ENCODE data around the gene OR52H1.

OR52H1 gene

GRCh38 chr11:5531053-5531831, 17.1 kb downstream of the OR52H1 start:
- DNase-seq (ENCODE audit: low read depth): no peak

- DNase-seq (ENCODE audit: low read depth): no peak
Measured at GRCh38 chr11:5528495-5528894, 19.8 kb downstream of the OR52H1 start.

DNA sequence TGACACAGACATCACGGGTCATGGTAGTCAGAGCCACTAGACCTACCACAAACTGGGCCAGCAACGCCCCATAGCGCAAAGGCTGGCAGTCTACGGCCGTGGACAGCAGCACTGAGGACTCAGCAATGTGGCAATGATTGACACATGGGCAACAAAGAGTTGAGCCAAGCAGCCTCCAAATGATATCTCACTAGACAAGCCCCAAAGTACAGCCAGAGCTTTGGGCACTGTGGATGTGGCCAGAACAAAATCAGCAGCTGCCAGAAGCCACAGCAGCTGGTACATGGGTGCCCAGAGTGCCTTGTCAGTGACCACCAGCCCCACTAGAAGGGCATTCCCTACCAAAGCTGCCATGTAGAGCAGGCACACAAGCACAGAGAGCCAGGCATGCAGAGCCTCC, 20.6 kb downstream of the OR52H1 start:
- DNase-seq (ENCODE audit: low read depth): no peak

DNA sequence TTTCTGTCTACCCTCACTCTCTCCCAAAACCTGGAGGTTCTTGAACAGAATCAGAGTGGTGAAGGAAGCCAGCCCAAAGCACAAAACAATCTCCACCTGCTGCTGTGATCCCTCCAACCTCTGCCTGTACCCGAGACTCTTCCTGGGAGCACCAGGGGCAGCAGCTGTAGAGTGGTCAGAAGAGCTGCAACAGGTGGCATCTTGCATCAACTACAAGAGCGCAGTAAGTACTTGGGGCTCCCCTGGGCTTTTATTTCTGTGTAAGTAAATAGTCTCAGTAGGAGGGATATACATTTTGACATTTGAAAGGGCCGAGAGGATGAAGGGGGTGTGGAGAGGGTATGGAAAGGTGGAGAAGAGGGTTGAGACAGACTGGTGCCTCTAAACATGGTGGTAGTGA, 23.6 kb downstream of the OR52H1 start:
- DNase-seq (ENCODE audit: low read depth): no peak

- DNase-seq (ENCODE audit: low read depth): no peak
Measured at GRCh38 chr11:5522308-5522707, 26.0 kb downstream of the OR52H1 start.

DNA sequence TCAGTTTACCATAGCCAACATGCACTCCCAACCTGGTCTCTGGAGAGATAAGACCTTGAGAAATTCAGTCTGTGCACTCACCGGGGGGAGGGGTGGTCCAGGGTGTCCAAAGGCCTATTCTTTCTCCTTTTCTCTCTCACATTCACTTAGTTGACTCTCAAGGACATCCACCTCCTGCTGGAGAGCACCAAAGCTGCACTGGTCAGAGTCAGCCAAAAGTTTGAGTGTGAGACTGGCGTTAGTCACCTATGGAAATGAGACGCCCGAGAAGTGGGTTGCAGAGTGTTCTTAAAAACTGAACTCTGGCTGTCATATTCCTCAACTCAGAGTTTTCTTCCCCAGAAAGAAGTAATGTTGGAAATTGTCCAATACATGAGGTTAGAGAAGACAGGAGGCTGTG, 26.8 kb downstream of the OR52H1 start:
- no peak for DNase-seq (ENCODE audit: low read depth)

DNA sequence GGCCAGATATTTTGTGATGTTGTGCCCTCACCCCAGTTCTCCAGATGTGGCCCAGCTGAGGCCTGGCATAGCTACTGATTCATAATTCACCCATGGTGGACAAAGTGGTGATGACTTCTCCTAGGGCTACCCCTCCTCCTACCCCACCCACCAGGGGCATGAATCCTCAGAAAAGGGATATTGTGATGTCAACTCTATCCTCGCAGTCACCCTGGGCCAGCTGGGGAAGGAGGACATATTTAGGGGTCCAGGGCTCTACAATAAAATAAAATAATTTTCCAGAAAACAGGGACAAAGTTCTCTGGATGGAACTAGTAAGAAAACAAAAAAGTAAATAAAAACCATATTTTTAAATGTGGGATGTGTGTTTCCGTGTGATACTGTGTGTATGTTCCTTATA, 31.7 kb downstream of the OR52H1 start, which contains the start of gene UBQLNL:
Gene UBQLNL, minus strand, starts transcription at position 101 of the 400 bp plus-strand sequence. CDS start 258 bp downstream, outside the sequence.
- no peak for DNase-seq (ENCODE audit: low read depth)

DNA sequence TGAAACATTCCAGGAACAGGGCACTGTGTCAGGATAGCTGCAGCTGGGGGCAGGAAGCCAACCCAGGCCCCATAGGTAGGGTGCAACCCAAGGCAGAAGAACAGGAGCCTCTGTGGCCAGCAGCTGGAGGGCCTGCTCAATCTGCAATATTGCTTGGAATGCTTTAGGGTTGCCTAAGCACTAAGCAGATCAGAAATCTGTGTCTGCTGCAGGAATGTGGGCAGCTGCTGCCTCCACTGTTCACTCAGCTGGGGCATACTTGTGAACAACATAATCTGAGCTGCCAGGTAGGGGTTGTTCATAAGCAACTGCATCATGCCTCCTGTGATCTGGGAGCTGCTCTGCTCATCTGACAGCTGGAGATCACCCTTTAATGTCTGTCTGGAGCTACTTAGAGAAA, 33.5 kb downstream of the OR52H1 start:
- DNase-seq (ENCODE audit: low read depth): no peak

DNA sequence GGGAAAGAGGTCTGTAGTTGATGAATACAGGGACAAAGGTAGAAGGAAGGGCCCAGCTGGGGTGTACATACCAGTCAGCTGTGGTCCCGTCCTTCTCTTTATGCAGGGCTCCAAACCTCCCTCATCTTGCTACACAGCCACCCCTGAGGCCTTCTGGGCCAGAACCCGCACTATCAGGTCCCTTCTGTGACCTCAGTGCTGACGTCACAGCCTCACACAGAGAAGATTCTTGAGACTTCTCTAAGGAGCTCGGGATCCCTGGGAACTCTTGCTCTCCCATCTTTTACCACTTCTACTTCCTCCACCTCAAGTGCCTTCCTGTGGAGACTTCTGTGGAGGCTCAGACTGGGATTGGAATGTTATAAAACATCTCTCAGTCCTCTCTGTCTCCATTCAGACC, 38.5 kb downstream of the OR52H1 start, which contains the start of gene UBQLN3:
Gene UBQLN3, minus strand, starts transcription at position 155 of the 400 bp plus-strand sequence. CDS start 399 bp downstream, outside the sequence.
- DNase-seq (ENCODE audit: low read depth): no peak

DNA sequence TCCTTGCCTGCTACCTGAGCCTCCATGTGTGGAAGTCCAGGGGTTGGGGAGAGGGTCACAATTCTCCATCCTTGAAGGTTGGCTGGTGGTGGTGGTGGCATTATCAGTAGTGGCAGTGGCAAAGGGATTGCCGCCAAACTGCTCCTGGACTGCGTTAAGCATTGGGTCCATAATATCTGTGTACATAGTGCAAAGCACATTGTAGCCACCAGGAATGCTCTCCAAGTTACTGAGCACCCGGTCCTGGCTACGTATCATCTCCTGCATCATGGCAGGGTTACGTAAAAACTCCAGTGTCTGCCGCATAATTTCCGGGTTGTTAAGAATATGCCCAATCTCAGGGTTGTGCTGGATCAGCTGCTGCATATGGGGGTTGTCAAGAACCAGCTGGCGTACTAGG, 39.7 kb downstream of the OR52H1 start:
- DNase-seq (ENCODE audit: low read depth): no peak

- DNase-seq (ENCODE audit: low read depth): no peak
Measured at GRCh38 chr11:5507933-5508305, 40.4 kb downstream of the OR52H1 start.

DNA sequence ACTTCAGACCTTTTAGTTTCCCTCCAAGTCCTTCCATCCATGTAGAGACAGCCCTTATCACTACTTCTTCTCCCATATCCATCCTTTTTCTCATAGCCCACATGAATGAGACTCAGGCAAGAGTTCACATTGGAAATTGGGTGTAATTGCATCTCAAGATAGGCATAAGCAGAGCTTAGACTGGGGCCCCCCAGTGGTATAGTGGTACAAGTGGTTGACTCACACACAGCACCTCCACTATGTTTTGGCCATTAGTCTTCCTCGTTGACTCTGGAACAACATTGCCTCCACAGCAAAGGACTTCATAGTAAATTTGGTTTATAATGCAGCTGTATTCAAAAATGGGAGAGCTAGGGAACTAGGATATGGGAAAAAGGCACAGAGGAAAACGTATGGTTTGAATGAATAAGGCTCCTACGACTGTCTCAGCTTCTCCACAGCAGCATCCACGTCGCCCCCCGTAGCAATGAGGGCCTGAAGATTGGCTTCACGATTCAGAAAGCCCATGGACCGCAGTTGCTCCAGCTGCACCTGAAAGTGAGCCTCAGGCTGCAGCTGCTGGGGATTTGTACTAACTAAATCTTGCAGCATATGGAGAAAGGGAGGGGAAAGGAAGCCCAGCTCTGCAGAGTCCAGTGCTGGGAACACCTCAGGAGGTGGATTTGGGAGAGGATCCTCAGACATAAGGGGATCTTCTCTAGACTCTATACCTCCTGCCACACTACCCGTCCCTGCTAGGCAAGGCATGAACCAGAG, 41.0 kb downstream of the OR52H1 start:
- DNase-seq (ENCODE audit: low read depth): no peak

DNA sequence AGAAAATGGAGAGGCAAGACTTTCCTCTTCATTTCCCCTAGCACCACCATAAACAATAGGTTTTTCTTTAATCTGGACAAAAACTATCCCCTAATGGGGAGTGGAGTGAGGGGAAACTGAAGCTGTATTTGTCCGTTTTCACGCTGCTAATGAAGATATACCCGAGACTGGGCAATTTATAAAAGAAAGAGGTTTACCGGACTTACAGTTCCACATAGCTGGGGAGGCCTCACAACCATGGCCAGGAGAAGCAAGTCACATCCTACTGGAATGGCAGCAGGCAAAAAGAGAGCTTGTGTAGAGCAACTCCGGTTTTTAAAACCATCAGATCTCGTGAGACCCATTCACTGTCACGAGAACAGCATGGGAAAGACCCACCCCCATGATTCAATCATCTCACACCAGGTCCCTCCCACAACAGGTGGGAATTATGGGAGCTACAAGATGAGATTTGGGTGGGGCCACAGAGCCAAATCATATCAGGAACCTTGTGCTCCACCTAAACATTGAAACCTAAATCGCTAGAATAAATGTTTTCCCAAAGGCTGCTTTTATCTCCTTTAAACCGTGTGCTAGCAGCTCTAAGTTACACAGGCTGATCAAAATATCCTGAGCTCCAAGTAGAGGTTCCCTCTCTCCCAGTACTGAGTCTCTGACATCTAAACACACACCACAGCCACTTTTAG, 42.8 kb downstream of the OR52H1 start:
- DNase-seq (ENCODE audit: low read depth): no peak

DNA sequence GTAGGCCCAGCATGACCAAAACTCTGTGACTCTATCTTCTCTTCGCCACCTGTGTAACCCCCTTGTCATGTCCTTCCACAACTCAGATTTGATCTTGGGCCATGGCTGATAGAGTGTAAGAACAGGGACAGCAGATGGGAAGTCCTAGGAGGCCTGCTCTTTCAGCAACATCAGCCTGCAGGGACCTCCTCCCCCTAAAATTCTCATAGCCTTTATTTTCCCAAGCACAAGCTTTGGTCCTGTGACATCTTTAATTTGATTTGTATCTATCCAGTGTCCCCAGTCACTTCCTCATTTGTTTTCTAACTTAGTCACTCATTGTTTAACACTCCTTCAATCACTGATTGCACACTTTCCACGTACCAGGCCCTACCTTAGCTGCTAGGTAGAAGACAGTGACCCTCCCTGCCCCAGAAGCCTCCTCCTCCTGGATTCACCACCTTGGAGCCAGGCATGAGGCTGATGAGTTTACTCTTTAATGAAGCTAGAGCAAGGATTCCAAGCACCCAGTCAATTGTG, 43.9 kb downstream of the OR52H1 start:
- DNase-seq (ENCODE audit: low read depth): no peak

DNA sequence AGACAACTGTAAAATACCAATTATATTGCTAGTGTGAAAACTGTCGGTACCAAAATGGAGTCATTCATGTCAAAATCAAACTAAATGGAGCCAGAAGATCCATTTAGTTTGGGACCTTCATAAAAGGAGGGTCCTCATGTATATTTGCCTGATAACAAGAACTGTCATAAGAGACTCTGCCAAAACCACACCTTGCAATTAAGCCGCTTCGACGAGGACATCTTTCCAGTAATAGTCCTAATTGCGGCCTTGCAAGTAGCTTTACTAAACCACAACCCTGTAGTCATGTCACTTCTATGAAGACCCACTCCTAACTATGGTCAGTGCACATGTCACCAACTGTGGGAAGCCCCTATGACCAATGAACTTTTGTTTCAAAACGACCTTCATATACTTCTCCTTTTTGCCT, 47.9 kb downstream of the OR52H1 start:
- no peak for DNase-seq (ENCODE audit: low read depth)

- DNase-seq (ENCODE audit: low read depth): no peak
Measured at GRCh38 chr11:5499671-5500070, 48.7 kb downstream of the OR52H1 start.
